ENCODE results near the gene PHAX.

DNA sequence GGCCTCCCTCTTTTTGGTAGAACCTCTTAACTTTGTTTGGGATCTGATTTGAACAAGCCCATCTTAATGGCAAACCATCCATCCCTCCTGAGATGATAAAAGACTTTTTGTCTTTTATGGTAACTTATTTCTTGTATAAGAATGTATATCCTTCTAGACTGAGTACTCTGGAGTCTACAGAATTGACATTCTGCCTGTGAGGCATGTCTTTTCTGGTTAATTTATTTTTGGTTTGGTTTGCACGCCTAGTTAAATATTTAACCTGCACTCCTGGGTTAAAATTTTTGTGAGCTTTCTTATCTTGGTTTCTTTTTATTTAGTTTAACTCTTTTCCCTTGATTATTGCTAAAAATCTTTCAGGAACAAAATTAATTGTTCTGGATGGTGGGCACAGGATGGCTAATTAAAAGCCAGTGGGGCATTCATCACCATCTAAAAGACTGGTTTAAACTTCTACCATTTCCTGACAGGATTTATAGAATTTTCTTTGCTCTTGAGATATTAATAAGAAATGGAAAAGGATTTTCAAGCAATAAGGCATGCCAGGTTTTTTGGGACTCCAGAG, 50.3 kb downstream of the PHAX start:
- no peak for TF ChIP-seq POLR2A (IDR thresholded peaks at IDR 0.05)
- no peak for TF ChIP-seq CTCF (IDR thresholded peaks at IDR 0.05)

Measured in right lobe of liver (tissue), 4 donors.